ENCODE results near the gene GRPEL1. TPM values are rescaled to one million over a fixed set of nuclear protein-coding genes. Genes with fewer than 3 reads are reported as not detected.

The GRPEL1 gene
- total and polyA plus RNA-seq, 4 donors = 9.8 to 98.1 (median 40.2) TPM

- WGBS = 74% methylated on average over 18 of the region's 18 CpGs
- TF ChIP-seq FOXA1 (IDR thresholded peaks at IDR 0.05) (no peak), YY1 (IDR thresholded peaks at IDR 0.05) (no peak), NR2F2 (IDR thresholded peaks at IDR 0.05) (no peak), SP1 (IDR thresholded peaks at IDR 0.05) (peak; percentile 22)
- Histone ChIP-seq H3K4me3 (ENCODE audit: low read depth in 1 of 3, low read length in 3 of 3) (no peak overlapping the region), H3K9me3 (ENCODE audit: control insufficient read depth in 4 of 4, low read length in 3 of 4) (no peaks in the 10 kb centered on the region), H3K27ac (ENCODE audit: low read depth in 1 of 2, low read length in 2 of 2) (no peak overlapping the region), H3K9ac (ENCODE audit: low read depth in 1 of 2, low read length in 2 of 2) (no peak overlapping the region), H3K36me3 (ENCODE audit: control insufficient read depth in 4 of 4, insufficient read depth in 3 of 4, low read depth in 1 of 4, low read length in 3 of 4) (no peaks in the 10 kb centered on the region), H3K4me1 (ENCODE audit: control insufficient read depth in 4 of 4, insufficient read depth in 4 of 4, low read length in 3 of 4) (peaks cover 0 to 4% (median 2%) of the 10 kb centered on the region in 4 donors), H3K27me3 (ENCODE audit: control insufficient read depth in 4 of 4, insufficient read depth in 4 of 4, low read length in 3 of 4) (no peaks in the 10 kb centered on the region)
- no peak for DNase-seq (ENCODE audit: low spot score)
Observed at GRCh38 chr4:7073526-7074390, 5.9 kb upstream of the GRPEL1 start.

GRCh38 chr4:7073059-7073458 is 5.2 kb upstream of the GRPEL1 start:
- 90% methylated on average over 14 of the region's 14 CpGs for WGBS
- H3K27me3 ChIP-seq (ENCODE audit: control insufficient read depth in 4 of 4, insufficient read depth in 4 of 4, low read length in 3 of 4) = no peaks in the 10 kb centered on the region
- no peak overlapping the region for H3K27ac ChIP-seq (ENCODE audit: low read depth in 1 of 2, low read length in 2 of 2)
- H3K36me3 ChIP-seq (ENCODE audit: control insufficient read depth in 4 of 4, insufficient read depth in 3 of 4, low read depth in 1 of 4, low read length in 3 of 4) = no peaks in the 10 kb centered on the region
- H3K9me3 ChIP-seq (ENCODE audit: control insufficient read depth in 4 of 4, low read length in 3 of 4) = no peaks in the 10 kb centered on the region
- H3K4me1 ChIP-seq (ENCODE audit: control insufficient read depth in 4 of 4, insufficient read depth in 4 of 4, low read length in 3 of 4) = peaks cover 0 to 7% (median 5%) of the 10 kb centered on the region in 4 donors
- TF ChIP-seq TAF1 (conservative IDR thresholded peaks at IDR 0.05) (no peak), REST (IDR thresholded peaks at IDR 0.05) (no peak), HNF4G (IDR thresholded peaks at IDR 0.05) (no peak), ZBTB33 (IDR thresholded peaks at IDR 0.05) (no peak), CTCF (IDR thresholded peaks at IDR 0.05; ENCODE audit: low read depth, low read length, missing input control) (no peak), FOXA1 (IDR thresholded peaks at IDR 0.05) (no peak), EGR1 (IDR thresholded peaks at IDR 0.05; ENCODE audit: low read depth in 2 of 2) (no peak), JUND (IDR thresholded peaks at IDR 0.05) (no peak), GABPA (IDR thresholded peaks at IDR 0.05 in 1 of 2, conservative IDR thresholded peaks at IDR 0.05 in 1 of 2) (no peak), RXRA (IDR thresholded peaks at IDR 0.05) (no peak), RAD21 (IDR thresholded peaks at IDR 0.05) (no peak), SP1 (IDR thresholded peaks at IDR 0.05) (no peak)
- H3K9ac ChIP-seq (ENCODE audit: low read depth in 1 of 2, low read length in 2 of 2) = no peak overlapping the region
- no peak overlapping the region for H3K4me3 ChIP-seq (ENCODE audit: low read depth in 1 of 3, low read length in 3 of 3)
- no peak for DNase-seq (ENCODE audit: low spot score)
